Measurements from ENCODE around the gene CRABP1. TPM values are rescaled to one million over a fixed set of nuclear protein-coding genes. Genes with fewer than 3 reads are reported as not detected.

CRABP1 gene
- total RNA-seq, 1 donor = not detected

DNA sequence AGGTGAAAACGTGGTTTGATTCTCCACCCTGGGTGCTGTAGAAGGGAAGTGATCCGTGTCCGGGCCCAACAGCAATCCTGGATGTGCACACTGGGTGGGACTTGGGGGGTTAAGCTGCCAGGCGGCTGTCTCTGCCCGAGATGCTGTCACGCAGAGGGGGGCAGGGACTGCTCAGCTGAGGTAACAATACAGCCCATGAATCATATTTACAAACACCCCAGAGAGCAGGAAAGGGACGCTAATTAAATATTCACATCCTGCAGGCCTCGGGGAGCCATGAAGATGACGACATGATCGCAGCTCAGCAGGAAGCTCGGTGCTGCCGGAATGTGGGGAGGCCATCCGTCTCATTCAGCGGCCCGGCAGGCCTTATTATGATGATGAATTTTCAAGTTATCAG, 17.9 kb upstream of the CRABP1 start:
- Histone ChIP-seq H3K4me3 (ENCODE audit: insufficient read depth, low read length) (no peak overlapping the region), H3K36me3 (ENCODE audit: insufficient read depth, low read length) (no peaks in the 10 kb centered on the region), H3K4me1 (ENCODE audit: insufficient read depth, low read length) (no peaks in the 10 kb centered on the region), H3K4me2 (ENCODE audit: insufficient read depth, low read length) (no peak overlapping the region), H3K27me3 (ENCODE audit: insufficient read depth, low read length) (peaks cover 3% of the 10 kb centered on the region), H3K9me3 (ENCODE audit: low read depth, low read length) (no peaks in the 10 kb centered on the region), H2AFZ (ENCODE audit: low read length) (peak overlapping the region; percentile 28), H3K79me2 (ENCODE audit: insufficient read depth, low read length) (no peaks in the 10 kb centered on the region), H4K20me1 (ENCODE audit: insufficient read depth, low read length) (no peaks in the 10 kb centered on the region), H3K27ac (ENCODE audit: low read depth, low read length) (no peak overlapping the region)
- DNase-seq (ENCODE audit: insufficient read length, low spot score, missing footprints) = peak; percentile 86
- TF ChIP-seq, protein P1, sequence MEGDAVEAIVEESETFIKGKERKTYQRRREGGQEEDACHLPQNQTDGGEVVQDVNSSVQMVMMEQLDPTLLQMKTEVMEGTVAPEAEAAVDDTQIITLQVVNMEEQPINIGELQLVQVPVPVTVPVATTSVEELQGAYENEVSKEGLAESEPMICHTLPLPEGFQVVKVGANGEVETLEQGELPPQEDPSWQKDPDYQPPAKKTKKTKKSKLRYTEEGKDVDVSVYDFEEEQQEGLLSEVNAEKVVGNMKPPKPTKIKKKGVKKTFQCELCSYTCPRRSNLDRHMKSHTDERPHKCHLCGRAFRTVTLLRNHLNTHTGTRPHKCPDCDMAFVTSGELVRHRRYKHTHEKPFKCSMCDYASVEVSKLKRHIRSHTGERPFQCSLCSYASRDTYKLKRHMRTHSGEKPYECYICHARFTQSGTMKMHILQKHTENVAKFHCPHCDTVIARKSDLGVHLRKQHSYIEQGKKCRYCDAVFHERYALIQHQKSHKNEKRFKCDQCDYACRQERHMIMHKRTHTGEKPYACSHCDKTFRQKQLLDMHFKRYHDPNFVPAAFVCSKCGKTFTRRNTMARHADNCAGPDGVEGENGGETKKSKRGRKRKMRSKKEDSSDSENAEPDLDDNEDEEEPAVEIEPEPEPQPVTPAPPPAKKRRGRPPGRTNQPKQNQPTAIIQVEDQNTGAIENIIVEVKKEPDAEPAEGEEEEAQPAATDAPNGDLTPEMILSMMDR (IDR thresholded peaks at IDR 0.05; ENCODE audit: extremely low read depth, low read depth, low read length) = no peak

DNA sequence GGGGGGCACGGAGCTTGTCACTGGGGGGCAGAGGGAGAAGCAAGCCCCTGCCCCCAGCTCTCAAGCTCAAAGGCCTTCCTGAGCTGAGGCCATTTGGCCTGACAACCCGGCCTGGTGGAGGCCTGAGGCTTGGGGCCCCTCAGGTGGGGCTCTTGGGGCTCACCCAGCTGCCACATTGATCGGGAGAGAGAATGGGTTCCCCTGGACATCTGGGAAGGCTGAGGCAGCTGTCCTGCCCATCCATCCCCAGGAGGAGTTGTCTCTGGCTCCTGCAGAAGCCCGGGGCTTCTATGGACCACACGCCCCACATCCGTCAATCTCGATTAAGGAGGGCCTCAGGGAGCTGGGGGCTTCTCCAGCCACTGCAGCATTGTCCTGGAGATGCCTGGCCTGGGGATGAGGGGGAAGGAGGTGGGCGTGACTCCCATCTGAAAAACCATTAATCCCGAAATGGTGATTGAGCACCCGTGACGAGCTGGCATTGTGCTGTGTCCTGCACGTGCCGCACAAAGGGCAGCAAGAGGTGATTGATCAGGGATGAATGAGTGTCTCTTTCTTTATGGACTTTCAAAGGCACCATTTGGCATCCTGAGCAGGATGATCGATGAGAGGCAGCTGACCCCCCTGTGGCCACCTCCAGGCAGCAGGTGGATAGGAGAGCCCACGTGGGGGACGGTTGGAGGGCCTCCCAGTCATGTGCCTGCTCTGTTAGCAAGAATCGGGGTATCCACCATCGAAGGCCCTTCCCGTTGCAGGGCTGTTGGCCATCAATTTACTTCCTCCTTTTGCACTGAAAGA, 17.2 kb upstream of the CRABP1 start:
- no peak overlapping the region for H3K4me2 ChIP-seq (ENCODE audit: insufficient read depth, low read length)
- DNase-seq (ENCODE audit: insufficient read length, low spot score, missing footprints) = peak; percentile 35
- no peaks in the 10 kb centered on the region for H4K20me1 ChIP-seq (ENCODE audit: insufficient read depth, low read length)
- H3K9me3 ChIP-seq (ENCODE audit: low read depth, low read length) = no peaks in the 10 kb centered on the region
- H3K4me1 ChIP-seq (ENCODE audit: insufficient read depth, low read length) = no peaks in the 10 kb centered on the region
- TF ChIP-seq, protein P1 (IDR thresholded peaks at IDR 0.05; ENCODE audit: extremely low read depth, low read depth, low read length) = no peak
- H2AFZ ChIP-seq (ENCODE audit: low read length) = peak overlapping the region; percentile 28
- H3K36me3 ChIP-seq (ENCODE audit: insufficient read depth, low read length) = no peaks in the 10 kb centered on the region
- no peak overlapping the region for H3K27ac ChIP-seq (ENCODE audit: low read depth, low read length)
- H3K27me3 ChIP-seq (ENCODE audit: insufficient read depth, low read length) = peaks cover 3% of the 10 kb centered on the region
- H3K4me3 ChIP-seq (ENCODE audit: insufficient read depth, low read length) = no peak overlapping the region
- H3K79me2 ChIP-seq (ENCODE audit: insufficient read depth, low read length) = no peaks in the 10 kb centered on the region

DNA sequence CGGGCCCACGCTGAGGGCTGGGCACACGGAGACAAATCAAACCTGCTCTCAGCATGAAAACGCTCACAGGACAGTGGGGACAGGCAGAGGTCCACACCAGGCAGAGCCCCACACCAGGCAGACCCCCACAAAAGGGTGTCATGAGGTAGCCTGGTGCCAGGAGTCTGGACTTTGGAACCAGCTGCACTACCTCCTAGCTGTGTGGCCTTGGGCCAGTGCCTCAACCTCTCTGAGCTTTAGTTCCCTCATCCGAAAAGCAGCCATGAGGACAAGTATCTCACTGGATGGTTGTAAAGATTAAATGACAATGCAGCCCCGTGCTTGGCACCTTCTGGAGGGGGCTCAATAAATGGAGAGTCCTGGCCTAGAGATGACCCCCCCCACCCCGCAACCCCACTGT, 16.5 kb upstream of the CRABP1 start:
- Histone ChIP-seq H2AFZ (ENCODE audit: low read length) (no peak overlapping the region), H3K79me2 (ENCODE audit: insufficient read depth, low read length) (no peaks in the 10 kb centered on the region), H3K4me1 (ENCODE audit: insufficient read depth, low read length) (no peaks in the 10 kb centered on the region), H4K20me1 (ENCODE audit: insufficient read depth, low read length) (no peaks in the 10 kb centered on the region), H3K9me3 (ENCODE audit: low read depth, low read length) (no peaks in the 10 kb centered on the region), H3K27me3 (ENCODE audit: insufficient read depth, low read length) (peaks cover 3% of the 10 kb centered on the region), H3K36me3 (ENCODE audit: insufficient read depth, low read length) (no peaks in the 10 kb centered on the region), H3K4me2 (ENCODE audit: insufficient read depth, low read length) (no peak overlapping the region), H3K27ac (ENCODE audit: low read depth, low read length) (no peak overlapping the region), H3K4me3 (ENCODE audit: insufficient read depth, low read length) (no peak overlapping the region)
- TF ChIP-seq, protein P1 (IDR thresholded peaks at IDR 0.05; ENCODE audit: extremely low read depth, low read depth, low read length) = no peak
- peak; percentile 58 for DNase-seq (ENCODE audit: insufficient read length, low spot score, missing footprints)

- Histone ChIP-seq H3K36me3 (ENCODE audit: insufficient read depth, low read length) (no peaks in the 10 kb centered on the region), H3K4me1 (ENCODE audit: insufficient read depth, low read length) (no peaks in the 10 kb centered on the region), H3K4me3 (ENCODE audit: insufficient read depth, low read length) (no peak overlapping the region), H3K9me3 (ENCODE audit: low read depth, low read length) (no peaks in the 10 kb centered on the region), H4K20me1 (ENCODE audit: insufficient read depth, low read length) (no peaks in the 10 kb centered on the region), H2AFZ (ENCODE audit: low read length) (no peak overlapping the region), H3K27ac (ENCODE audit: low read depth, low read length) (no peak overlapping the region), H3K27me3 (ENCODE audit: insufficient read depth, low read length) (peaks cover 3% of the 10 kb centered on the region), H3K4me2 (ENCODE audit: insufficient read depth, low read length) (no peak overlapping the region), H3K79me2 (ENCODE audit: insufficient read depth, low read length) (no peaks in the 10 kb centered on the region)
- no peak for DNase-seq (ENCODE audit: insufficient read length, low spot score, missing footprints)
- TF ChIP-seq, protein P1 (IDR thresholded peaks at IDR 0.05; ENCODE audit: extremely low read depth, low read depth, low read length) = no peak
Measured at GRCh38 chr15:78324144-78324543, 16.0 kb upstream of the CRABP1 start.
